GF-D8 (cell line): ENCODE data around the gene ADRM1.

Experiments used
- DNase-seq: peaks from one replicate; lab custom pipeline; 2025; lab: John Stamatoyannopoulos, UW

The ADRM1 gene

GRCh38 chr20:62302341-62303061 lies at the start of gene ADRM1:
Gene ADRM1 (plus strand): TSS chr20:62302997. CDS start chr20:62303569, 572 bp downstream.
- DNase-seq, result peak; percentile 86

DNA sequence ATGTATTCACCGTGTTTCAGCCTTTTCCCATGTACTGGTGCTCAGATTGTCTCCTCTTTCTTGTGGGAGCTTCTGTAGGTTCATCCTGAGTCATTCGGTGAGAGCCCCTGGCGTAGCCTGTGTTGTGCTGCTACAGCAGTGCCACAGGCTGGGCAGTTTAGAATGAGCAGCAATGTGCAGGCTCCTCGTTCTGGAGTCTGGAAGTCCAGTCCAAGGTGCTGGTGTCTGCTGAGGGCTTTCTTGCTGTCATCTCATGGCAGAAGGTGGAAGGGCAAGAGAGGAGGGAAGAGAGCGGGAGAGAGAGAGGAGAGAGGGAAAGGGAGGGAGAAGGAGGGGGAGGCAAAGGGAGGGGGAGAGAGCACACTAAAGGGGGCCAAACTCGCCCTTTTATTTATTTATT lies 49.4 kb upstream of the ADRM1 start:
- DNase-seq, result no peak

- no peak for DNase-seq
Measured at GRCh38 chr20:62254021-62254724, 48.6 kb upstream of the ADRM1 start.

DNA sequence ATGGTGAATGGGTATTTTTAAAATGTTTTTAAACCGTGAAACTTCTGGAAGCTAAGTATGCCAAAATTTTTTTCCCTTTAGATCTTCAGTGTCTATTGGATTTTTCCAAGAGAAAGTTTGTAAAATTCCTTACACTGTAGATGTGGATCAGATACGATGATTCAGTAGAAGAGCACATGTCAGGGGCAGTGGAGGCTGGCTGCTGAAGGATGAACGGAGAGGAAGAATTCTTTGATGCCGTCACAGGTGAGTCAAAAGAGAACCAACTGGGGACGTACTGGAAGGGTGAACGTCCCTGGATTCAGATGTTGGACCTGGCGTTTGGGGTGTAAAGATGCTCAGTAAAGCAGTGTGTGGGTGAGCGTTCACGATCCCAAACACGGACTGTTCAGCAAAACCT lies 46.8 kb upstream of the ADRM1 start:
- no peak for DNase-seq

- no peak for DNase-seq
Measured at GRCh38 chr20:62258499-62259293, 44.1 kb upstream of the ADRM1 start.

GRCh38 chr20:62259294-62259565 lies 43.6 kb upstream of the ADRM1 start:
- no peak for DNase-seq

- DNase-seq, result no peak
Measured at GRCh38 chr20:62262064-62262463, 40.7 kb upstream of the ADRM1 start.

- no peak for DNase-seq
Measured at GRCh38 chr20:62263396-62263795, 39.4 kb upstream of the ADRM1 start.

- DNase-seq, result no peak
Measured at GRCh38 chr20:62265365-62265764, 37.4 kb upstream of the ADRM1 start.

DNA sequence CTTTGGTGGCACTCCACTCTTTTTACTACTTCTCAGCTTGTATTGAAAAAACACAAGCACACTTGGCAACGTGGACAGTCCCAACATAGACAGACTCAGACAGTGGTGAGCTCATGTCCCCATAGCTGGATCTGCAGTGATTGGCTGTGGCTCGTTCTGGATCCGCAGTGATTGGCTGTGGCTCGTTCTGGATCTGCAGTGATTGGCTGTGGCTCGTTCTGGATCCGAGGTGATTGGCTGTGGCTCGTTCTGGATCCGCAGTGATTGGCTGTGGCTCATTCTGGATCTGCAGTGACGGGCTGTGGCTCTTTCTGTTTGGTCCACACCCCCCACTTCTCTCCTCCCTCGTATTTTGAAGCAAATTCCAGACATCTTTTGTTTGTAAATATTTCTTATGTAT lies 36.5 kb upstream of the ADRM1 start:
- no peak for DNase-seq

- no peak for DNase-seq
Measured at GRCh38 chr20:62266851-62267250, 35.9 kb upstream of the ADRM1 start.

DNA sequence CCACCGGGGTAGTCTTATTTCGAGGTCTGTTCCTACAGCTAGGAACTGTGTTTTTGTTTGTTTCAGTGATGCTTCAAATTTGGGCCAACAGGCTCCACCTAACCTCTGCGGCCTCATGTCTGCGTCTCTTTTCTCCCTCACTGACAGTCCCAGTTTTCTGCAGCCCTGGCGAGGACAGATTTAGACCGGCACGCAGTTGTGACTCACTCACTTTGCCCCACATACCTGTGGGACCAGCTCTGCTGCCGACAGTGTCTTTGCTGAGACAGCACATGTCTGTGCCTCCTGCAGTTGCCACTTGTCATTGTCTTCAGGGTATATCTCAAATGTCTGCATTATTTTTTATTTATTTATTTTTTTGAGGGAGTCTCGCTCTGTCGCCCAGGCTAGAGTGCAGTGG lies 35.3 kb upstream of the ADRM1 start:
- DNase-seq, result no peak

GRCh38 chr20:62268228-62268900 lies 34.4 kb upstream of the ADRM1 start:
- no peak for DNase-seq

DNA sequence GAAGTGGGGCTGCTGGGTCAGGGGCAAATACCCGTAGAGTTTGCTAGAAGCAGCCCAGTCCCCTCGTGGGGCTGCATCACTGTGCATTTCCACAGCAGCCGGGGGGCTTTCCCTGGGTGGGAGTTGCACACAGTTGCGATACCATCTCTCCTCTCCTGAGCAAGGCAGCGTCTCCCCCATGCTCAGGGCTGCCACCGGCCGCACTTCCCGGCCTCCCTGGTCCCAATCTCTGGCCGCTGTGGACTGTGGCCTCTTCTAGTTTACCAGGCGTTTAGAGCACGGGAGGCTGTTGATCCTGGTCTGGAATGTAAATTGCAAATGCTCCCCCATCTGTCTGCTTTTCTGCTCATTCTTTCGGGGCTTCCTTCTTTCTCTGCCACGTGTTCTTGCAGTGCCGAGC lies 33.4 kb upstream of the ADRM1 start:
- DNase-seq, result no peak

DNA sequence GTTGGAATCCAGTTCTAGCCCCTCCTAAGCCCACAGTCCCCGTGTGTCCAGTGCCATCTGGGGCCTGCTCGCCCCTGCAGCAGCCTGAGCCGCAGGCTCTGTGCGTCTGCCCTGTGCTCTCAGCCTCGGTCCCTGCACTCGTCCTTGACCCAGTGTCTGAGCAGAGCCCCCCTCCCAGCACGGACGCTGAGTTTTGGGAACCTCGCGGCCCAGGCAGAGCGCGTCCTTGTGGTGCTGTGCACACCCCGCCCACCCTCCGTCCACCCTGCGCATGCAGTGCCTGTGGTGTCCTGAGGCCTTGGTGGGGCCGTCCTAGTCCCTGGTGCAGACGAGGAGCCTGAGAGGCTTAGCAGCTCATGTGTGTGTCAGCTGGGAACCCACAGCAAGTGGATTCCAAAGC lies 32.9 kb upstream of the ADRM1 start:
- DNase-seq, result no peak

GRCh38 chr20:62272200-62272599 lies 30.6 kb upstream of the ADRM1 start:
- DNase-seq, result no peak

DNA sequence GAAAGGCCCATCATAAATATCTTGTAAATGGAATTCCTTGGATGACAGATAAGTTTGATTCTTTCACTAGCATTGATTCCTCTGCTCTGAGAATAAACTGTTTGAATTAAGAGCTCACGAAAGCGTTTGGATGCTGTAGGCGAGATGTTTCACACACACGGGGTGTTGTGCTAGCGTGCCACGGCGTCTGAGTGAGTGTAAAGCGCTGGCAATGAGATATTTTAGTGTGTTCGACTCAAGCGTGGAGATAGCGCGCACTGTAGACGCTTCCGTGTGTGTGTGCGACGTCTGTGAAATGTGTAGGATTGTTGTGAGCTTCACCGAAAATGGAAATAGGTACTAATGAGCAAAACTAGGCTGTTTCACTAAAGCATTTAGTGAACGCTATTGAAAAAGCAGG lies 29.4 kb upstream of the ADRM1 start:
- no peak for DNase-seq

DNA sequence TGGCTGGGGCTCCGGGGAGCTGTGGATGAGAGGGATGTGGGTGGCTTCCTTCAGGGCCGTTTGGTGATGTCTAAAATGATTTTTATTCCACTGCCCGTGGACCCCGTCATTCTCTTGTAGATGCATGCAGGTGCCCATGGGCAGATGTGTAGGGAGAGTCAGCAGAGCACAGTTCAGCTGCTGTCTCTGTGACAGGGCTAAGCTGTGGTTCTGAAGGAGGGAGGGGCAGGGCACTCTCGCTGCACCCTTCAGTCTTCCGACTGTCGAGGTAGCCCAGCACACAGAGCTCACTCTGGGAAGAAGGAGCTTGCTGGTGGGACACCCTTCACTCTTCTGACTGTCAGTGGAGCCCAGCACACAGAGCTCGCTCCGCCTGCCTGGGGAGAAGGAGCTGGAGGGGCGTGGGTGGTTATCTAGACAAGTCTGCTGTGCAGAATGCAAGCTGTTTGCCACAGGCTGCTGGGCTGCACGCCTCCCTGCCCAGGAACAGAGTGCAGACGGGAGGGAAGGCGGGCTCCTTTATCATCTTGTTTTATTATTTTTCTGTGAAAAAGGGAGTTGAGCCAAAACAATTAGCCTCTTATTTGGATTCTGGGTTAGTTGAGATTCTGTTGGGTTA lies 28.4 kb upstream of the ADRM1 start:
- no peak for DNase-seq

DNA sequence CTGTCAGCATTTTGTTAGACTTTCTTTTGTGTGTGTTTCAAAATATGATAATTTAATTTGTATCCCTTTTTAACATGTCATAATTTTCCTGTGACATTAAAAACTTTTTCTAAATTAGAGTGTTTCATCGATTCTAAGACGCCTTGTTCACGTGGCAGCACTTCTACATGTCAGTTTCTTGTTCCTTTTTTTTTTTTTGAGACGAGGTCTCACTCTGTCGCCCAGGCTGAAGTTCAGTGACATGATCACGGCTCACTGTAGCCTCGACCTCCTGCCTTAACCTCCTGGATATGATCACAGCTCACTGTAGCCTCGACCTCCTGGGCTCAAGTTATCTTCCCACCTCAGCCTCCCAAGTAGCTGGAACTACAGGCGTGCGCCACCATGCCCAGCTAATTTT lies 27.6 kb upstream of the ADRM1 start:
- no peak for DNase-seq

GRCh38 chr20:62276439-62276838 lies 26.4 kb upstream of the ADRM1 start:
- no peak for DNase-seq

DNA sequence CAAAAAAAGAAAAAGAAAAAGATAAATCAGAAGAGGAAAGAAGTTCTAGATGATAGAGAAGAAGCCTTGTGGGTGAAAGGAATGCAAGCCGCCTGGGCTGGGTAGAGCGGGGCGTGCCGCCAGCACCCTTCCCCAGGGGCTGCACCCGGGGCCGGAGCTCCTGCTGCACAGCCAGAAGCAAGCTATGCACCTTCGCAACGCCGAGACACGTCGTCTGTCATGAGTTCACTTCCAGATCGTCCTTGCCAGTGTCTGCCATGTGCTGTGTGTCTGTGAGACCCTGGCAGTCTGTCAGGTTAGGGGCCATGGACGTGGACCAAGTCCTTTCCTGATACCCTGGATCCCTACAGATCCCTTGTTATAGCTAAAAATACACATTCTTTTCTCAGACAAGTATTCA lies 25.5 kb upstream of the ADRM1 start:
- DNase-seq, result no peak

GRCh38 chr20:62280303-62280702 lies 22.5 kb upstream of the ADRM1 start:
- DNase-seq, result no peak
